Measurements from ENCODE around the gene FLT4. TPM values are rescaled to one million over a fixed set of nuclear protein-coding genes. Genes with fewer than 3 reads are reported as not detected.

Gene FLT4
- total and polyA plus RNA-seq, 9 of the 15 experiments (the other 6 are each of a cell fraction or from before 2014, with no cell fraction given) = 0.01 to 0.42 (median 0.14) TPM; not detected in 2

DNA sequence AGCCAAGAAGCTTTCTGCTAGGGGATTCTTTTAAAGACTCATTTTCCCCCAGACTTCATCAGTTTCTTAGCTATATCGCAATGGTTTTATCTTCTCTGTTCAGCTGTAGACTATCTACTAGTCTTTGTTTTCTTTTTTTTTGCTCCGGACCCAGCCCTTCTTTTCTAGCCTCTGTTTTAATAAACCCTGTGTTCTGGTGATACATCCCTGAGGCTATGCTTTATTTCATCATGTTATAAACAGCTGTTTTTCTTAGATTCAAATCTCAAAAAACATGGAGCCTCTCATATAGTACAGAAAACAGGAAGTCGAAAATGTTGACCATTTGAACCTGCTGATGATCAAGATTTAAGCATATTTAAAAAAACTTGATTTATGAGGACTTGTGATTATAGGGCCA lies 95.9 kb downstream of the FLT4 start (continued):
- TF ChIP-seq, protein P1, sequence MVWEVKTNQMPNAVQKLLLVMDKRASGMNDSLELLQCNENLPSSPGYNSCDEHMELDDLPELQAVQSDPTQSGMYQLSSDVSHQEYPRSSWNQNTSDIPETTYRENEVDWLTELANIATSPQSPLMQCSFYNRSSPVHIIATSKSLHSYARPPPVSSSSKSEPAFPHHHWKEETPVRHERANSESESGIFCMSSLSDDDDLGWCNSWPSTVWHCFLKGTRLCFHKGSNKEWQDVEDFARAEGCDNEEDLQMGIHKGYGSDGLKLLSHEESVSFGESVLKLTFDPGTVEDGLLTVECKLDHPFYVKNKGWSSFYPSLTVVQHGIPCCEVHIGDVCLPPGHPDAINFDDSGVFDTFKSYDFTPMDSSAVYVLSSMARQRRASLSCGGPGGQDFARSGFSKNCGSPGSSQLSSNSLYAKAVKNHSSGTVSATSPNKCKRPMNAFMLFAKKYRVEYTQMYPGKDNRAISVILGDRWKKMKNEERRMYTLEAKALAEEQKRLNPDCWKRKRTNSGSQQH (CRISPR knock-in tag; IDR thresholded peaks at IDR 0.05) = no peak
- TF ChIP-seq CHD1 (IDR thresholded peaks at IDR 0.05; ENCODE audit: low read length) (no peak), RBM15 (IDR thresholded peaks at IDR 0.05; ENCODE audit: insufficient read depth, low read length) (no peak), ZNF175 (CRISPR knock-in tag; IDR thresholded peaks at IDR 0.05; ENCODE audit: low read depth) (no peak), NFIC (IDR thresholded peaks at IDR 0.05) (peak; percentile 40; the same call in 1 of the 2 replicates), SUPT5H (IDR thresholded peaks at IDR 0.05) (no peak), ZNF12 (CRISPR knock-in tag; IDR thresholded peaks at IDR 0.05) (no peak), SAFB (IDR thresholded peaks at IDR 0.05; ENCODE audit: borderline replicate concordance, low read depth, low read length) (no peak), SNRNP70 (optimal IDR thresholded peaks at IDR 0.05; ENCODE audit: low read depth, low read length) (no peak), FOXP1 (CRISPR knock-in tag; IDR thresholded peaks at IDR 0.05) (no peak), ILF3 (IDR thresholded peaks at IDR 0.05; ENCODE audit: borderline replicate concordance) (no peak), SMARCA5 (IDR thresholded peaks at IDR 0.05) (no peak), SPI1 (IDR thresholded peaks at IDR 0.05; ENCODE audit: borderline replicate concordance, low read depth, low read length) (peak; percentile 84), ZNF707 (CRISPR knock-in tag; conservative IDR thresholded peaks at IDR 0.05) (no peak)
- TF ChIP-seq, protein P2, sequence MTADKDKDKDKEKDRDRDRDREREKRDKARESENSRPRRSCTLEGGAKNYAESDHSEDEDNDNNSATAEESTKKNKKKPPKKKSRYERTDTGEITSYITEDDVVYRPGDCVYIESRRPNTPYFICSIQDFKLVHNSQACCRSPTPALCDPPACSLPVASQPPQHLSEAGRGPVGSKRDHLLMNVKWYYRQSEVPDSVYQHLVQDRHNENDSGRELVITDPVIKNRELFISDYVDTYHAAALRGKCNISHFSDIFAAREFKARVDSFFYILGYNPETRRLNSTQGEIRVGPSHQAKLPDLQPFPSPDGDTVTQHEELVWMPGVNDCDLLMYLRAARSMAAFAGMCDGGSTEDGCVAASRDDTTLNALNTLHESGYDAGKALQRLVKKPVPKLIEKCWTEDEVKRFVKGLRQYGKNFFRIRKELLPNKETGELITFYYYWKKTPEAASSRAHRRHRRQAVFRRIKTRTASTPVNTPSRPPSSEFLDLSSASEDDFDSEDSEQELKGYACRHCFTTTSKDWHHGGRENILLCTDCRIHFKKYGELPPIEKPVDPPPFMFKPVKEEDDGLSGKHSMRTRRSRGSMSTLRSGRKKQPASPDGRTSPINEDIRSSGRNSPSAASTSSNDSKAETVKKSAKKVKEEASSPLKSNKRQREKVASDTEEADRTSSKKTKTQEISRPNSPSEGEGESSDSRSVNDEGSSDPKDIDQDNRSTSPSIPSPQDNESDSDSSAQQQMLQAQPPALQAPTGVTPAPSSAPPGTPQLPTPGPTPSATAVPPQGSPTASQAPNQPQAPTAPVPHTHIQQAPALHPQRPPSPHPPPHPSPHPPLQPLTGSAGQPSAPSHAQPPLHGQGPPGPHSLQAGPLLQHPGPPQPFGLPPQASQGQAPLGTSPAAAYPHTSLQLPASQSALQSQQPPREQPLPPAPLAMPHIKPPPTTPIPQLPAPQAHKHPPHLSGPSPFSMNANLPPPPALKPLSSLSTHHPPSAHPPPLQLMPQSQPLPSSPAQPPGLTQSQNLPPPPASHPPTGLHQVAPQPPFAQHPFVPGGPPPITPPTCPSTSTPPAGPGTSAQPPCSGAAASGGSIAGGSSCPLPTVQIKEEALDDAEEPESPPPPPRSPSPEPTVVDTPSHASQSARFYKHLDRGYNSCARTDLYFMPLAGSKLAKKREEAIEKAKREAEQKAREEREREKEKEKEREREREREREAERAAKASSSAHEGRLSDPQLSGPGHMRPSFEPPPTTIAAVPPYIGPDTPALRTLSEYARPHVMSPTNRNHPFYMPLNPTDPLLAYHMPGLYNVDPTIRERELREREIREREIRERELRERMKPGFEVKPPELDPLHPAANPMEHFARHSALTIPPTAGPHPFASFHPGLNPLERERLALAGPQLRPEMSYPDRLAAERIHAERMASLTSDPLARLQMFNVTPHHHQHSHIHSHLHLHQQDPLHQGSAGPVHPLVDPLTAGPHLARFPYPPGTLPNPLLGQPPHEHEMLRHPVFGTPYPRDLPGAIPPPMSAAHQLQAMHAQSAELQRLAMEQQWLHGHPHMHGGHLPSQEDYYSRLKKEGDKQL (CRISPR knock-in tag; IDR thresholded peaks at IDR 0.05; ENCODE audit: borderline replicate concordance) = no peak
- TF ChIP-seq, protein P3, sequence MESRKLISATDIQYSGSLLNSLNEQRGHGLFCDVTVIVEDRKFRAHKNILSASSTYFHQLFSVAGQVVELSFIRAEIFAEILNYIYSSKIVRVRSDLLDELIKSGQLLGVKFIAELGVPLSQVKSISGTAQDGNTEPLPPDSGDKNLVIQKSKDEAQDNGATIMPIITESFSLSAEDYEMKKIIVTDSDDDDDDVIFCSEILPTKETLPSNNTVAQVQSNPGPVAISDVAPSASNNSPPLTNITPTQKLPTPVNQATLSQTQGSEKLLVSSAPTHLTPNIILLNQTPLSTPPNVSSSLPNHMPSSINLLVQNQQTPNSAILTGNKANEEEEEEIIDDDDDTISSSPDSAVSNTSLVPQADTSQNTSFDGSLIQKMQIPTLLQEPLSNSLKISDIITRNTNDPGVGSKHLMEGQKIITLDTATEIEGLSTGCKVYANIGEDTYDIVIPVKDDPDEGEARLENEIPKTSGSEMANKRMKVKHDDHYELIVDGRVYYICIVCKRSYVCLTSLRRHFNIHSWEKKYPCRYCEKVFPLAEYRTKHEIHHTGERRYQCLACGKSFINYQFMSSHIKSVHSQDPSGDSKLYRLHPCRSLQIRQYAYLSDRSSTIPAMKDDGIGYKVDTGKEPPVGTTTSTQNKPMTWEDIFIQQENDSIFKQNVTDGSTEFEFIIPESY (CRISPR knock-in tag; IDR thresholded peaks at IDR 0.05) = no peak
- TF ChIP-seq, protein P4, sequence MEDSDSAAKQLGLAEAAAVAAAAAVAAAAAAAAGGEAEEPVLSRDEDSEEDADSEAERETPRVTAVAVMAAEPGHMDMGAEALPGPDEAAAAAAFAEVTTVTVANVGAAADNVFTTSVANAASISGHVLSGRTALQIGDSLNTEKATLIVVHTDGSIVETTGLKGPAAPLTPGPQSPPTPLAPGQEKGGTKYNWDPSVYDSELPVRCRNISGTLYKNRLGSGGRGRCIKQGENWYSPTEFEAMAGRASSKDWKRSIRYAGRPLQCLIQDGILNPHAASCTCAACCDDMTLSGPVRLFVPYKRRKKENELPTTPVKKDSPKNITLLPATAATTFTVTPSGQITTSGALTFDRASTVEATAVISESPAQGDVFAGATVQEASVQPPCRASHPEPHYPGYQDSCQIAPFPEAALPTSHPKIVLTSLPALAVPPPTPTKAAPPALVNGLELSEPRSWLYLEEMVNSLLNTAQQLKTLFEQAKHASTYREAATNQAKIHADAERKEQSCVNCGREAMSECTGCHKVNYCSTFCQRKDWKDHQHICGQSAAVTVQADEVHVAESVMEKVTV (CRISPR knock-in tag; IDR thresholded peaks at IDR 0.05) = no peak
- TF ChIP-seq, protein P5, sequence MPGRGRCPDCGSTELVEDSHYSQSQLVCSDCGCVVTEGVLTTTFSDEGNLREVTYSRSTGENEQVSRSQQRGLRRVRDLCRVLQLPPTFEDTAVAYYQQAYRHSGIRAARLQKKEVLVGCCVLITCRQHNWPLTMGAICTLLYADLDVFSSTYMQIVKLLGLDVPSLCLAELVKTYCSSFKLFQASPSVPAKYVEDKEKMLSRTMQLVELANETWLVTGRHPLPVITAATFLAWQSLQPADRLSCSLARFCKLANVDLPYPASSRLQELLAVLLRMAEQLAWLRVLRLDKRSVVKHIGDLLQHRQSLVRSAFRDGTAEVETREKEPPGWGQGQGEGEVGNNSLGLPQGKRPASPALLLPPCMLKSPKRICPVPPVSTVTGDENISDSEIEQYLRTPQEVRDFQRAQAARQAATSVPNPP (IDR thresholded peaks at IDR 0.05; ENCODE audit: borderline replicate concordance, insufficient read depth, insufficient read length) = no peak
